H1 (cell line): Measurements from ENCODE around the gene KRT80. TPM values are rescaled to one million over a fixed set of nuclear protein-coding genes. Genes with fewer than 3 reads are reported as not detected.

Source experiments
- SIN3A ChIP-seq, 2 experiments: IDR thresholded peaks in 1 of 2; conservative IDR thresholded peaks in 1 of 2; 2 replicates each; pipeline ENCODE4 v1.6.1; 2011 to 2012; ENCODE audit warnings: low read length in 2 of 2, improper control_type of control experiment in 1 of 2, low read depth in 1 of 2, mild to moderate bottlenecking in 1 of 2
- polyA plus RNA-seq, 7 experiments: library from polyadenylated mRNA; depleted of rRNA in 3 of 7; stranded (reverse) in 5 of 7; unstranded in 2 of 7; fragments of >200 nt in 5 of 7; fragments of 200-250 nt in 2 of 7; gene quantifications; 1 replicate in 5 of 7; 2 replicates in 1 of 7; 4 replicates in 1 of 7; pipeline versions ENCODE4 v1.2.1 to v1.2.3, GENCODE V29; 2011 to 2013; ENCODE audit warnings: missing spikeins in 2 of 7, mixed read lengths in 2 of 7
- total RNA-seq: library from RNA; stranded (reverse); fragmentation: NEBNext Ultra II Directional; extraction: Animal tissue kit (Norgen Biotek cat#: 25700); gene quantifications from 2 replicates; pipeline ENCODE4 v1.2.1, GENCODE V29; 2021

The KRT80 gene
- total and polyA plus RNA-seq, 2 of the 8 experiments (the other 6 are each of a cell fraction or from before 2014, with no cell fraction given), result 0.05 TPM; not detected in 1

- no peak for TF ChIP-seq SIN3A (conservative IDR thresholded peaks at IDR 0.05 in 1 of 2, IDR thresholded peaks at IDR 0.05 in 1 of 2; ENCODE audit: low read depth in 1 of 2, low read length in 2 of 2)
Measured at GRCh38 chr12:52218001-52218400, 26.2 kb upstream of the KRT80 start (continued).
